RCC 7860 (cell line): ENCODE measurements around the gene TRMT2A.

Experiments
- DNase-seq: peaks from one replicate; pipeline ENCODE4 v3.0.0-alpha.2; 2015; ENCODE audit warnings: low spot score
- FAIRE-seq: peaks from 2 replicates; lab custom pipeline; 2012; peaks lifted over from hg19 to GRCh38; lab: Jason Lieb, UNC

Gene TRMT2A

GRCh38 chr22:20107951-20108756, 8.9 kb downstream of the TRMT2A start:
- no peak for FAIRE-seq
- no peak for DNase-seq

GRCh38 chr22:20107471-20107901, 9.5 kb downstream of the TRMT2A start:
- no peak for DNase-seq
- no peak for FAIRE-seq

GRCh38 chr22:20106849-20107237, 10.2 kb downstream of the TRMT2A start:
- no peak for FAIRE-seq
- no peak for DNase-seq

- FAIRE-seq, result no peak
- no peak for DNase-seq
Measured at GRCh38 chr22:20106205-20106848, 10.7 kb downstream of the TRMT2A start.

GRCh38 chr22:20105456-20106204, 11.4 kb downstream of the TRMT2A start:
- DNase-seq (no peak), FAIRE-seq (no peak)

GRCh38 chr22:20102203-20102780, 14.7 kb downstream of the TRMT2A start:
- DNase-seq (no peak), FAIRE-seq (no peak)

- DNase-seq (no peak), FAIRE-seq (no peak)
Measured at GRCh38 chr22:20101638-20102037, 15.4 kb downstream of the TRMT2A start.

- DNase-seq (no peak), FAIRE-seq (no peak)
Measured at GRCh38 chr22:20099099-20099711, 17.8 kb downstream of the TRMT2A start.

- no peak for FAIRE-seq
- no peak for DNase-seq
Measured at GRCh38 chr22:20096574-20097420, 20.2 kb downstream of the TRMT2A start.

GRCh38 chr22:20095521-20095920, 21.5 kb downstream of the TRMT2A start:
- FAIRE-seq, result no peak
- DNase-seq, result no peak

GRCh38 chr22:20094197-20094807, 22.7 kb downstream of the TRMT2A start:
- FAIRE-seq, result no peak
- DNase-seq, result no peak

- no peak for DNase-seq
- no peak for FAIRE-seq
Measured at GRCh38 chr22:20093418-20094196, 23.4 kb downstream of the TRMT2A start.

GRCh38 chr22:20092477-20092854, 24.6 kb downstream of the TRMT2A start:
- FAIRE-seq (no peak), DNase-seq (no peak)

GRCh38 chr22:20091690-20092476, 25.1 kb downstream of the TRMT2A start:
- FAIRE-seq (no peak), DNase-seq (no peak)

GRCh38 chr22:20090730-20091240, 26.2 kb downstream of the TRMT2A start:
- DNase-seq (no peak), FAIRE-seq (no peak)

- DNase-seq, result no peak
- FAIRE-seq, result no peak
Measured at GRCh38 chr22:20089977-20090729, 26.9 kb downstream of the TRMT2A start.
